H1 (cell line): Measurements from ENCODE around the gene ATP2A3. TPM values are rescaled to one million over a fixed set of nuclear protein-coding genes. Genes with fewer than 3 reads are reported as not detected.

ENCODE experiments used
- CTCF ChIA-PET: fragments of 300-600 bp; sonication (Branson Sonifier 250); formaldehyde crosslinking; loops from one replicate; lab custom pipeline; 2021; ENCODE audit not compliant: partially characterized antibody; lab: Charles Lee
- POLR2A ChIA-PET: fragments of 300-600 bp; sonication (Branson Sonifier 250); formaldehyde crosslinking; loops from one replicate; lab custom pipeline; 2021; ENCODE audit warnings: inconsistent platforms; ENCODE audit not compliant: partially characterized antibody; lab: Charles Lee
- DNase-seq, 2 experiments: peaks; one replicate each; pipeline versions ENCODE4 v3.0.0 to v3.0.0-alpha.2; 2010 to 2022; ENCODE audit warnings: low spot score in 2 of 2, low read depth in 1 of 2, mixed read lengths in 1 of 2
- FAIRE-seq: peaks from 2 replicates; lab custom pipeline; 2011; peaks lifted over from hg19 to GRCh38; lab: Jason Lieb, UNC
- H2AFZ ChIP-seq: 2 replicates; pipeline ENCODE4 v1.8.1; 2012; ENCODE audit warnings: low read length, inconsistent platforms
- H2AK5ac ChIP-seq: 2 replicates; pipeline ENCODE4 v1.6.1; 2013; ENCODE audit warnings: low read depth, low read length
- H2BK120ac ChIP-seq: replicated peaks from 2 replicates; pipeline ENCODE3; 2013; ENCODE audit warnings: low read depth, low read length, inconsistent platforms
- H2BK12ac ChIP-seq: 2 replicates; pipeline ENCODE4 v1.6.1; 2013; ENCODE audit warnings: low read depth, low read length
- H2BK15ac ChIP-seq: 2 replicates; pipeline ENCODE4 v1.6.1; 2013; ENCODE audit warnings: low read length
- H2BK20ac ChIP-seq: 2 replicates; pipeline ENCODE4 v1.6.1; 2013; ENCODE audit warnings: low read length
- H2BK5ac ChIP-seq: 2 replicates; pipeline ENCODE4 v1.6.1; 2013; ENCODE audit warnings: low read depth, low read length
- H3K14ac ChIP-seq: 2 replicates; pipeline ENCODE4 v1.6.1; 2013; ENCODE audit warnings: inconsistent platforms; ENCODE audit not compliant: insufficient read length
- H3K18ac ChIP-seq: 2 replicates; pipeline ENCODE4 v1.6.1; 2013; ENCODE audit warnings: low read length; ENCODE audit errors: extremely low read depth
- H3K23ac ChIP-seq: 2 replicates; pipeline ENCODE4 v1.6.1; 2013; ENCODE audit warnings: inconsistent platforms; ENCODE audit not compliant: insufficient read length
- H3K23me2 ChIP-seq: 2 replicates; pipeline ENCODE4 v1.6.1; 2013; ENCODE audit warnings: low read depth, low read length
- H3K27ac ChIP-seq: 2 replicates; pipeline ENCODE4 v1.6.1; 2011; ENCODE audit warnings: low read depth, low read length, inconsistent platforms
- H3K27me3 ChIP-seq, 4 experiments: replicated peaks in 1 of 4; 1 replicate in 1 of 4; 2 replicates in 3 of 4; pipeline versions ENCODE4 v1.6.1 to v1.8.1; 2011 to 2013; ENCODE audit warnings: low read length in 3 of 4, mild to moderate bottlenecking in 3 of 4, inconsistent platforms in 2 of 4, mixed read lengths in 2 of 4, moderate library complexity in 1 of 4; ENCODE audit not compliant: control insufficient read depth in 3 of 4, insufficient read depth in 3 of 4; ENCODE audit errors: extremely low read depth in 1 of 4
- H3K36me3 ChIP-seq, 4 experiments: 2 replicates each; pipeline versions ENCODE4 v1.6.1 to v1.8.1; 2011 to 2013; ENCODE audit warnings: mild to moderate bottlenecking in 4 of 4, low read length in 3 of 4, moderate library complexity in 2 of 4, control low read depth in 1 of 4, inconsistent platforms in 1 of 4; ENCODE audit not compliant: insufficient read depth in 4 of 4, control insufficient read depth in 2 of 4
- H3K4ac ChIP-seq: replicated peaks from 2 replicates; pipeline ENCODE3; 2013; ENCODE audit warnings: low read length, low read depth, mixed read lengths, inconsistent platforms; ENCODE audit not compliant: insufficient read length
- H3K4me1 ChIP-seq, 4 experiments: replicated peaks in 1 of 4; 1 replicate in 1 of 4; 2 replicates in 3 of 4; pipeline versions ENCODE4 v1.6.1 to v1.8.1; 2011 to 2013; ENCODE audit warnings: low read length in 3 of 4, inconsistent platforms in 2 of 4, mixed read lengths in 1 of 4; ENCODE audit not compliant: insufficient read depth in 4 of 4, control insufficient read depth in 3 of 4
- H3K4me2 ChIP-seq, 2 experiments: 2 replicates each; pipeline versions ENCODE4 v1.6.1 to v1.8.1; 2011 to 2013; ENCODE audit warnings: low read depth in 2 of 2, low read length in 2 of 2, control low read depth in 1 of 2, inconsistent platforms in 1 of 2, mild to moderate bottlenecking in 1 of 2; ENCODE audit not compliant: insufficient read depth in 1 of 2
- H3K4me3 ChIP-seq, 4 experiments: fragments of 200-600, 300-600 bp in 1 of 4; sonication (generic), shearing (Covaris generic), sonication (Bioruptor Twin) in 1 of 4; 2 replicates each; pipeline versions ENCODE4 v1.5.1 to v1.8.1; 2011 to 2016; ENCODE audit warnings: low read length in 4 of 4, low read depth in 3 of 4, control low read depth in 2 of 4, inconsistent platforms in 2 of 4, mild to moderate bottlenecking in 2 of 4, mixed read lengths in 1 of 4, moderate library complexity in 1 of 4; ENCODE audit not compliant: insufficient read depth in 2 of 4; ENCODE audit errors: extremely low read depth in 1 of 4
- H3K56ac ChIP-seq: replicated peaks from 2 replicates; pipeline ENCODE3; 2013; ENCODE audit warnings: low read depth, mild to moderate bottlenecking, mixed read lengths, low read length, inconsistent platforms; ENCODE audit not compliant: insufficient read length
- H3K79me1 ChIP-seq: 2 replicates; pipeline ENCODE4 v1.6.1; 2013; ENCODE audit warnings: low read depth, low read length, control low read depth
- H3K79me2 ChIP-seq, 2 experiments: 2 replicates each; pipeline versions ENCODE4 v1.6.1 to v1.8.1; 2012 to 2013; ENCODE audit warnings: low read length in 2 of 2, mild to moderate bottlenecking in 2 of 2, inconsistent platforms in 1 of 2; ENCODE audit not compliant: insufficient read depth in 2 of 2, control insufficient read depth in 1 of 2
- H3K9ac ChIP-seq, 4 experiments: replicated peaks in 1 of 4; 1 replicate in 1 of 4; 2 replicates in 3 of 4; pipeline versions ENCODE4 v1.6.1 to v1.8.1; 2011 to 2013; ENCODE audit warnings: low read depth in 3 of 4, low read length in 3 of 4, control low read depth in 2 of 4, mild to moderate bottlenecking in 2 of 4, moderate library complexity in 2 of 4, inconsistent platforms in 1 of 4; ENCODE audit errors: extremely low read depth in 1 of 4
- H3K9me3 ChIP-seq, 2 experiments: 2 replicates each; pipeline versions ENCODE4 v1.6.1 to v1.8.1; 2012 to 2013; ENCODE audit warnings: mild to moderate bottlenecking in 2 of 2, moderate library complexity in 2 of 2, control low read depth in 1 of 2, inconsistent platforms in 1 of 2, low read depth in 1 of 2, low read length in 1 of 2, mixed read lengths in 1 of 2; ENCODE audit not compliant: insufficient read depth in 2 of 2
- H4K20me1 ChIP-seq, 2 experiments: replicated peaks in 1 of 2; 2 replicates each; pipeline versions ENCODE3 to v1.8.1; 2011 to 2013; ENCODE audit warnings: inconsistent platforms in 2 of 2, low read length in 2 of 2, mild to moderate bottlenecking in 1 of 2; ENCODE audit not compliant: insufficient read depth in 2 of 2, control insufficient read depth in 1 of 2
- H4K5ac ChIP-seq: 2 replicates; pipeline ENCODE4 v1.6.1; 2013; ENCODE audit warnings: low read length, low read depth, mixed read lengths, inconsistent platforms; ENCODE audit not compliant: insufficient read length
- H4K8ac ChIP-seq: 2 replicates; pipeline ENCODE4 v1.8.0; 2013; ENCODE audit warnings: mild to moderate bottlenecking, moderate library complexity, low read length, inconsistent platforms; ENCODE audit not compliant: insufficient read depth; ENCODE audit errors: extremely low read depth
- H4K91ac ChIP-seq: replicated peaks from 2 replicates; pipeline ENCODE3; 2013; ENCODE audit warnings: low read length, mixed read lengths, inconsistent platforms; ENCODE audit not compliant: insufficient read length
- HDAC2 ChIP-seq, 2 experiments: fragments of 300-600 bp in 1 of 2; sonication (generic) in 1 of 2; IDR thresholded peaks; 2 replicates each; pipeline ENCODE4 v1.6.1; 2011 to 2012; ENCODE audit warnings: low read depth in 2 of 2, low read length in 2 of 2, mild to moderate bottlenecking in 2 of 2, moderate library complexity in 2 of 2, borderline replicate concordance in 1 of 2, inconsistent platforms in 1 of 2
- RBBP5 ChIP-seq: IDR thresholded peaks from 2 replicates; pipeline ENCODE4 v1.7.1; 2012; ENCODE audit warnings: low read depth, mild to moderate bottlenecking, inconsistent platforms, low read length, moderate library complexity, borderline replicate concordance
- WGBS, 2 experiments: shearing (Covaris generic) in 1 of 2; methylation state at CpG; one replicate each; pipeline versions ENCODE4 v1.1.6 to v1.1.7; 2013 to 2015; ENCODE audit warnings: low lambda C conversion rate in 2 of 2, mixed read lengths in 2 of 2, inconsistent platforms in 1 of 2, low coverage in 1 of 2, missing lambda C conversion rate in 1 of 2; ENCODE audit not compliant: insufficient replicate concordance in 2 of 2, insufficient coverage in 1 of 2, insufficient read length in 1 of 2; ENCODE audit errors: extremely low coverage in 1 of 2, missing lambda C conversion rate in 1 of 2; 5-methylcytosine and 5-hydroxymethylcytosine counted together
- polyA plus RNA-seq, 7 experiments: library from polyadenylated mRNA; depleted of rRNA in 3 of 7; stranded (reverse) in 5 of 7; unstranded in 2 of 7; fragments of >200 nt in 5 of 7; fragments of 200-250 nt in 2 of 7; gene quantifications; 1 replicate in 5 of 7; 2 replicates in 1 of 7; 4 replicates in 1 of 7; pipeline versions ENCODE4 v1.2.1 to v1.2.3, GENCODE V29; 2011 to 2013; ENCODE audit warnings: missing spikeins in 2 of 7, mixed read lengths in 2 of 7
- total RNA-seq: library from RNA; stranded (reverse); fragmentation: NEBNext Ultra II Directional; extraction: Animal tissue kit (Norgen Biotek cat#: 25700); gene quantifications from 2 replicates; pipeline ENCODE4 v1.2.1, GENCODE V29; 2021

ATP2A3 gene
- total and polyA plus RNA-seq, 2 of the 8 experiments (the other 6 are each of a cell fraction or from before 2014, with no cell fraction given): 18.4 to 32.5 TPM

DNA sequence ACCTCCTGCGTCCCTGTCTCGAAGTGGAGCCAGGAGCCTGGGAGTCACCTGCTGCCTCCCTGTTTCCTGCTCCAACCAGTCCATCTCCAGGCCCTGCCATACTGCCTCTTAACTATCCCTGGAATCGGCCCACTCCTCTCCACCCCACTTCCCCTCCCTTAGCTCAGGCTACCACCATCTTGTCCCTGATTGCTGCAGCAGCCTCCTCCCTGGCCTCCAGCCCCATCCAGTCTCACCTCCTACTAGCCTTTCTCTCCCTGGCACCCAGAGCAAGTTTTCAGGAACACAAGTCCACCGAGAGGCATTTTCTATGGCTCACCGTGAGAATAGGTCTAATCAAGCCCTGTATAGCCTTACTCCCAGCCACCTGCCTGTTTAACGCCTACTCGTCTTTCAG is 70.5 kb downstream of the ATP2A3 start:
- H2AK5ac ChIP-seq: no peak overlapping the region
- peak overlapping the region; percentile 1 for H4K91ac ChIP-seq
- H4K20me1 ChIP-seq: peaks cover 3 to 8% of the 10 kb centered on the region in 2 experiments
- peak overlapping the region; percentile 1 for H2BK120ac ChIP-seq
- H2BK15ac ChIP-seq: peak overlapping the region; percentile 100
- H3K79me1 ChIP-seq: peaks cover 4% of the 10 kb centered on the region; the same call in 1 of the 2 replicates
- H4K5ac ChIP-seq: peak overlapping the region; percentile 59
- ChIA-PET POLR2A (interaction anchor here (0.8 to 3.5 kb wide), 5 partner anchors 9 to 28 kb away, joined by 3 to 22 read pairs (median 4); no protein-coding TSS in a partner anchor), CTCF (interaction anchor here (0.5 to 3.8 kb wide), 9 partner anchors 9 to 113 kb away, joined by 3 to 17 read pairs (median 4); no protein-coding TSS in a partner anchor)
- no peak for TF ChIP-seq HDAC2 (IDR thresholded peaks at IDR 0.05; ENCODE audit: borderline replicate concordance in 1 of 2, low read depth in 2 of 2, low read length in 2 of 2)
- 0 out of 2 replicates have a peak, but pooled peaks have one; percentile 2 for TF ChIP-seq RBBP5
- WGBS, 2 experiments: 78% methylated on average over 7 of the region's 7 CpGs; no CpG with 5 or more reads in 1 of the 2 experiments
- peak overlapping the region; percentile 97 for H2BK5ac ChIP-seq
- H3K36me3 ChIP-seq: no peaks in the 10 kb centered on the region
- peak overlapping the region; percentile 91 for H3K18ac ChIP-seq
- peak overlapping the region; percentile 94; the same call in 1 of the 2 replicates for H2BK12ac ChIP-seq
- no peak overlapping the region for H3K23ac ChIP-seq
- no peak overlapping the region for H3K56ac ChIP-seq
- H3K9me3 ChIP-seq: no peaks in the 10 kb centered on the region
- H4K8ac ChIP-seq: peak overlapping the region; percentile 80; the same call in 1 of the 2 replicates
- no peak for FAIRE-seq
- no peak overlapping the region for H3K14ac ChIP-seq
- H2AFZ ChIP-seq: 0 out of 2 replicates have a peak overlapping the region, but pooled peaks have one; percentile 43
- peak overlapping the region; percentile 63 to 77 for H3K4me2 ChIP-seq
- no peak for DNase-seq
- H3K4me1 ChIP-seq: peaks cover 6 to 26% (median 20%) of the 10 kb centered on the region in 4 experiments
- peak overlapping the region; percentile 61 for H3K4ac ChIP-seq
- peaks cover 0 to 6% (median 1%) of the 10 kb centered on the region in 4 experiments; a peak in 3 of 7 replicates for H3K27me3 ChIP-seq
- no peak overlapping the region for H3K27ac ChIP-seq
- peak overlapping the region in 1 of 4 experiments; percentile 15; a peak in 1 of 7 replicates for H3K9ac ChIP-seq
- H2BK20ac ChIP-seq: peak overlapping the region; percentile 48; the same call in 1 of the 2 replicates
- H3K79me2 ChIP-seq: no peaks in the 10 kb centered on the region; a peak in 1 of 4 replicates
- peaks cover 15% of the 10 kb centered on the region; the same call in 1 of the 2 replicates for H3K23me2 ChIP-seq
- H3K4me3 ChIP-seq: peak overlapping the region; percentile 51 to 79 (median 54); a peak in 7 of 8 replicates
